HG02981 (cell line): Measurements from ENCODE around the gene OR4S1.
"Not testable (repeated sequence)": the region's sequence is repeated elsewhere in the genome, so short reads cannot be mapped to it uniquely, and the experiment has no call there.

Experiments
- ATAC-seq: cut with Tn5 transposase; IDR thresholded peaks from one replicate; pipeline ENCODE4 v1.9.1; 2021; ENCODE audit warnings: mild to moderate bottlenecking, moderate library complexity; ENCODE audit not compliant: unreplicated experiment

Gene OR4S1

GRCh38 chr11:48305923-48306322, at the start of gene OR4S1:
OR4S1 (plus strand) TSS chr11:48306223; CDS start chr11:48306223, 0 bp downstream.
- no peak for ATAC-seq

GRCh38 chr11:48261600-48261999, 44.4 kb upstream of the OR4S1 start:
- ATAC-seq, result no peak

- ATAC-seq, result no peak
These were observed 42.6 kb upstream of the OR4S1 start, which contains the start of gene OR4X1 for GRCh38 chr11:48263423-48263911. OR4X1 (plus strand) TSS chr11:48263861; CDS start chr11:48263861, 0 bp downstream.

- no peak for ATAC-seq
These were observed 35.4 kb upstream of the OR4S1 start for GRCh38 chr11:48270621-48271020.

- ATAC-seq, result no peak
These were observed 33.4 kb upstream of the OR4S1 start for GRCh38 chr11:48272606-48273005.

GRCh38 chr11:48307760-48308386, 1.9 kb downstream of the OR4S1 start:
- ATAC-seq, result peak; percentile 89

- not testable (repeated sequence) for ATAC-seq
These were observed 7.6 kb downstream of the OR4S1 start for GRCh38 chr11:48313590-48313989.

- not testable (repeated sequence) for ATAC-seq
These were observed 13.8 kb downstream of the OR4S1 start for GRCh38 chr11:48319813-48320212.

- ATAC-seq, result not testable (repeated sequence)
These were observed 18.6 kb downstream of the OR4S1 start, which contains the start of gene OR4C3 for GRCh38 chr11:48324620-48325019. OR4C3 (plus strand) TSS chr11:48324920; CDS start chr11:48325022, 102 bp downstream.

- ATAC-seq, result no peak
These were observed 35.4 kb downstream of the OR4S1 start for GRCh38 chr11:48341466-48341865.

GRCh38 chr11:48342505-48342904, 36.5 kb downstream of the OR4S1 start:
- ATAC-seq, result not testable (repeated sequence)

- ATAC-seq, result not testable (repeated sequence)
These were observed 40.3 kb downstream of the OR4S1 start for GRCh38 chr11:48346286-48346685.

GRCh38 chr11:48354013-48354412, 48.0 kb downstream of the OR4S1 start:
- no peak for ATAC-seq

- no peak for ATAC-seq
These were observed 48.7 kb downstream of the OR4S1 start for GRCh38 chr11:48354677-48355076.
